GM12872 (cell line): ENCODE data around the gene ECE2.

ENCODE experiments used
- TF ChIP-seq, protein P1 (sequence below): IDR thresholded peaks from 3 replicates; pipeline ENCODE4 v1.5.1; 2011; ENCODE audit warnings: low read depth, mild to moderate bottlenecking, low read length, moderate library complexity; ENCODE audit not compliant: insufficient read depth

The ECE2 gene

DNA sequence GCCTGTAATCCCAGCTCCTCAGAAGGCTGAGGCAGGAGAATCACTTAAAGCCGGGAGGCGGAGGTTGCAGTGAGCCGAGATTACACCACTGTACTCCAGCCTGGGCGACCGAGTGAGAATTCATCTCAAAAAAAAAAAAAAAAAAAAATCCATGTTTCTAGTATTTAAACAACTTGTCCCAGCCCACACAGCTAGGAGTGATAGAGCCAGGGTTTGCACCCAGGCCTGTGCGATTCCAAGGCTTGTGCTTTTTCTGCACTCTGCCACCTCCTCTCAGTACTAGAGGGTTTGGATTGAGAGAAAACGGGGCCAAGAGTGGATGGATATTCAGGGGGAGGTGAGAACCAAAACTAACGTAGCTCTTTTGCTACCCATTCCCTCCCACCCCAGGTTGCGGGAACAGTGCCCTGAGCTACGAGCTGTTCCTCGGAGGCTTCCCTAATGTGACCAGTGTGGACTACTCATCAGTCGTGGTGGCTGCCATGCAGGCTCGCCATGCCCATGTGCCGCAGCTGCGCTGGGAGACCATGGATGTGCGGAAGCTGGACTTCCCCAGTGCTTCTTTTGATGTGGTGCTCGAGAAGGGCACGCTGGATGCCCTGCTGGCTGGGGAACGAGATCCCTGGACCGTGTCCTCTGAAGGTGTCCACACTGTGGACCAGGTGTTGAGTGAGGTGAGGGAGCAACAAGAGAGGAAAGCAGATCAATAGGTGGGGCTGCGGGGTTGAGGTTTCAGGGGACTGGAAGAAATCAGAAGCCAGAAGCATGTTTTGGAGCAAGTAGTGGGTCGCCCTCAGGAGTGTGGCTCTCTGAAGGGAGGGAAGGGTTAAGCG, 18.5 kb upstream of the ECE2 start:
- TF ChIP-seq, protein P1, sequence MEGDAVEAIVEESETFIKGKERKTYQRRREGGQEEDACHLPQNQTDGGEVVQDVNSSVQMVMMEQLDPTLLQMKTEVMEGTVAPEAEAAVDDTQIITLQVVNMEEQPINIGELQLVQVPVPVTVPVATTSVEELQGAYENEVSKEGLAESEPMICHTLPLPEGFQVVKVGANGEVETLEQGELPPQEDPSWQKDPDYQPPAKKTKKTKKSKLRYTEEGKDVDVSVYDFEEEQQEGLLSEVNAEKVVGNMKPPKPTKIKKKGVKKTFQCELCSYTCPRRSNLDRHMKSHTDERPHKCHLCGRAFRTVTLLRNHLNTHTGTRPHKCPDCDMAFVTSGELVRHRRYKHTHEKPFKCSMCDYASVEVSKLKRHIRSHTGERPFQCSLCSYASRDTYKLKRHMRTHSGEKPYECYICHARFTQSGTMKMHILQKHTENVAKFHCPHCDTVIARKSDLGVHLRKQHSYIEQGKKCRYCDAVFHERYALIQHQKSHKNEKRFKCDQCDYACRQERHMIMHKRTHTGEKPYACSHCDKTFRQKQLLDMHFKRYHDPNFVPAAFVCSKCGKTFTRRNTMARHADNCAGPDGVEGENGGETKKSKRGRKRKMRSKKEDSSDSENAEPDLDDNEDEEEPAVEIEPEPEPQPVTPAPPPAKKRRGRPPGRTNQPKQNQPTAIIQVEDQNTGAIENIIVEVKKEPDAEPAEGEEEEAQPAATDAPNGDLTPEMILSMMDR, result no peak

DNA sequence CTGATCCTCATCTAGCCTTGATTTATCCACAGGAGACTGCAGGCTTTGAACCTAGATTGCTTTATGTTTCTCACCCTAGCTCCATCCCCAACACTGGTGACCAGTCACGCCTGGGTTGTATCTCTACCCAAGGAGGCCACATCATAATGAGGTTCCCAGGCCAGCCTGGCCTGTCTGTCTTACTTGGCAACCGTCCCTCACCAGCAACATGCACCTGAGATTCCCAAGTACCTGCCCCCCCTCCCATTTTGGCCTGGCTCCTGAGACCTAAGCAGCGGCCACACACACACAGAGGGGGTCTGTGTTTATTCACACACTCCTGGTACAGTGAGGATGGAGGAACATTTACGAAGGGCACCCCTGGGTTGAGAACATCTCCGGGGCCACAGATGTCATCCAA, 16.9 kb upstream of the ECE2 start:
- TF ChIP-seq, protein P1, result no peak

DNA sequence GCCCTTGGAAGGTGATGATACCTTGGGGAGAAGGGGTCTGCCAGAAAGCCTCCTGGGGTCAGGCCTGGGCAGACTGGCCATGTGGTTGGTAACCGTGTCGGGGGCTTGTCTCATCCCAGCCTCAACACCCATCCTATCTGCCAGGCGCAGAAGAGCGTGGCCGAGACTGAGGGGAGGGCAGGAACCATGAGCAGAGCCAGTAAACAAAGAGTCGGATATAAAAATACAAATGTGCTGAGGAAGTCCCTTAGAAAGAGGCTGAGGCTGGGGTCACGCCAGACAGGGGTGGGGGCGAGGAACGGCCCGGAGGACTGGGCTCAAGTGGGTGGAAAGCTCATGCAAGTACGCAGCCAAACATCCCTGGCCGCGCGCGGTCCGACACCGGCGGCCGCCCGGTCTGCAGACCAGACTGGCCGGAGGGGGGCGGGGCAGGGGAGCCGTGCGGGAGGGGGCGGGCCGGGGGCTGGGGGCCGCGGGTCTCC, 16.4 kb upstream of the ECE2 start:
- TF ChIP-seq, protein P1, result no peak

DNA sequence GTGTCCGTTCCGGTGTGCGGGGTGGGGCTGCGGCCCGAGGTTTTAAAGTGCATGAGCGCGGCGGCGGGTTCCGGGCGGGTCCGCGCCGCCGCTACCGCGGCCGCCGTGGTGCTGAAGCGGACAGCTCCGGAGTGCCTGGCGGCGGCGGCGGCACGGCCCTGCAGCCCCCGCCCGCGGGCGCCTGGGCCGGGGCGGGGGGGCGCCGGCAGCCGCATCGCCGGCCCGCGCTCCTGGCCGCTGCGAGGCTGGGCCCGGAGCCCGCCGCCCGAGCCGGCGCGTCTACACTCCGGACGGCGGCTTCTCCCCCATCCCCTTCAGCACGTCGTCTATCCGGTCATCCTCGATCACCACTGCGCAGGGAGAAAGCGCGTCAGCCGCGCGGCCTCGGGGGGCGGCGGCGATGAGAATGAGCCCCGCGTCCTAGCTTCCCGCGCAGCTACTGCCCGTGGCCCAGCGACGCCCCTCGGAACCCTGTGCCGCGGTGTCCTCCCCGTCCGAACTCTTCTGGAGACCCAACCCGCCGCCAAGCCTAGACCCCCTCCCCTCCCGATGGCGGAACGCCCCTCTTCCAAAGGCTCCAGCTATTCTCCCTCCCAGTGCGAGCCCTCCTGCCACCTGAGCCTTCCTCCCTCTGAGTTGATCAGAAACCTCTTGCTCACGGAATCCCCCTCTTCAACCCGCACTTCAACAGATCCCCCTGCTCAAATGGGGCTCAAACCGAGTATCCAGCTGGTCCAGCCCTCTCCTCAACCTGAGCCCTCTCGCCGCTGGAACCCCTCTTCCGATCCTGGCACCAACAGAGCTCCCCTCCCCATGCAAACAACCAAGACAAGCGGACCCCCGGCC, 15.7 kb upstream of the ECE2 start:
- TF ChIP-seq, protein P1, result no peak

DNA sequence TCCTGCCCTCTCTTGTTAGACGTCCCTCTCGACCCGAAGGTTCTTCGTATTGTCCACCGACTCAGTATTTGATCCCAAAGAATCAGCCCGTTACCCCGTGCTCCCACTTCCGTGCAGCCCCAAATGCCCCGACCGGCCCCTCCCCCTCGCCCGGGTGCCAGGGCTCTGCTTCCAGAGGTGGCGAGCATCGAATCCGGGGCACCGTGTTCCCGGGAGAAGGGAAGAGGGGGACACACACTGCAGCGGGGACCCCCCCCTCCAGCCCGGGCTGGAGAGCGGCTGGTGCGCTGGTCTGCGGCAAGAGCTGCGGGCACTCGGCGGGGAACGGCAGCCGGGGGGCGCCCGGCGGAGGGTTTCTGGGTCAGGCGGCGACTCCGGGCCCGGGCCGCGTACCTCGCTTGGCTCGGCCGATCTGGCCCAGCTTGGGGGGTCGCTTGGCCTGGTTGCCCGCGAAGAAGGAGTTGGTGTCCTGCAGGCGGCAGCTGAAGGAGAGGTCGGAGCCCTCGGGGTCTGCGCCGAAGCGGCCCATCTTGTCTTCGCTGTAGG, 15.0 kb upstream of the ECE2 start:
- TF ChIP-seq, protein P1, result no peak

DNA sequence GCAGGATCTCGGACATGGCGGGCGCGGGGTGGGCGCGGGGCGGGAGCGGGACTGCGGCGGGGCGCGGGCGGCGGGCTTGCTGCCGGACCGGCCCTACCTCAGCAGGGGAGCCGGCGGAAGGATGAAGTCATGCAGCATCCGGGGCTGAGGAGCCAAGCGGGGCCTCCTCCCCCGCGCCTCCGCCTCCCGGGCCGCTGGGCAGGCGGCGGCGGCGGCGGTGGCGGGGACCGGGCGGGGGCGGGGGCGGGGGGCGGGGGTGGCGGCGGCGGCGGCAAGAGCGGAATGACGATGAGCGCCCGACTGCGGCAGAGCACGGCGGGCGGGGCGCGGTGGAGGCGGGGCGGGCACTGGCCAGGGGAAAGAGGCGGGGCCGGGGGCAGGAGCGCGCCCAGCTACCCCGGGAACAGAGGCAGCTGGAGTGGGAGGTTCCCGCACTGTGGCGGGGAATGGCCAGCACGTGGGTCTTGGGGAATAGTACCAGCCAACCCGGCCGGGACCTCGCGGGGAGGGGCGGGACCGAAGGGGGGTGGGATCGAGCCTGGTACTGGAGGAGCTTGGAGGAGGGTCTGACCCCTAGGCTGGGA, 14.5 kb upstream of the ECE2 start, which contains the start of gene CAMK2N2:
CAMK2N2 (minus strand) TSS at position 284 of the 584 bp plus-strand sequence; CDS start at position 16, 268 bp downstream.
- TF ChIP-seq, protein P1, result no peak
